Activated CD8-positive, alpha-beta T cell treated with anti-CD3 and anti-CD28 coated beads for 36 hours (primary cell): ENCODE measurements around the gene TCP11. TPM values are rescaled to one million over a fixed set of nuclear protein-coding genes. Genes with fewer than 3 reads are reported as not detected.

Experiments
- ATAC-seq: fragments of 200-7000 bp; cut with Tn5 transposase; one replicate; pipeline ENCODE4 v1.10.0; 2021; ENCODE audit warnings: mild to moderate bottlenecking, moderate library complexity
- CTCF ChIA-PET: fragments of 350-600 bp; sonication (Branson Sonifier 250); formaldehyde crosslinking; loops from one replicate; lab custom pipeline; 2021; ENCODE audit warnings: antibody characterized with exemption; lab: Charles Lee
- POLR2A ChIA-PET: fragments of 350-600 bp; sonication (Branson Sonifier 250); formaldehyde crosslinking; loops from one replicate; lab custom pipeline; 2021; ENCODE audit warnings: antibody characterized with exemption; lab: Charles Lee
- DNase-seq: peaks from one replicate; pipeline ENCODE4 v3.0.0-alpha.2; 2020
- H3K27ac Mint-ChIP-seq: one replicate; pipeline ENCODE4 v1.8.0; 2021; ENCODE audit warnings: mild to moderate bottlenecking, mixed read lengths
- H3K27me3 Mint-ChIP-seq: one replicate; pipeline ENCODE4 v1.8.0; 2021; ENCODE audit warnings: mixed read lengths
- H3K36me3 Mint-ChIP-seq: one replicate; pipeline ENCODE4 v1.8.0; 2021; ENCODE audit warnings: low read depth, mixed read lengths
- H3K4me1 Mint-ChIP-seq: one replicate; pipeline ENCODE4 v1.8.0; 2021; ENCODE audit warnings: low read depth, mixed read lengths
- H3K4me3 Mint-ChIP-seq: one replicate; pipeline ENCODE4 v1.8.0; 2021; ENCODE audit warnings: mild to moderate bottlenecking, moderate library complexity, mixed read lengths
- H3K9me3 Mint-ChIP-seq: one replicate; pipeline ENCODE4 v1.8.0; 2021; ENCODE audit warnings: mixed read lengths
- intact Hi-C: fragments of 100-400 bp; cut with micrococcal nuclease; formaldehyde crosslinking; loops from one replicate; pipeline ENCODE4 v1.10.0; 2022
- total RNA-seq, 2 experiments: library from RNA; stranded (reverse); gene quantifications; one replicate each; pipeline ENCODE4 v1.2.3, GENCODE V29; 2021
- TF ChIP-seq, protein P1 (sequence below): fragments of 200-600 bp; IDR thresholded peaks from one replicate; pipeline ENCODE4 v1.8.0; 2022; ENCODE audit warnings: antibody characterized with exemption, mild to moderate bottlenecking

Gene TCP11
- total RNA-seq, 2 experiments from 2014 or later = not detected

DNA sequence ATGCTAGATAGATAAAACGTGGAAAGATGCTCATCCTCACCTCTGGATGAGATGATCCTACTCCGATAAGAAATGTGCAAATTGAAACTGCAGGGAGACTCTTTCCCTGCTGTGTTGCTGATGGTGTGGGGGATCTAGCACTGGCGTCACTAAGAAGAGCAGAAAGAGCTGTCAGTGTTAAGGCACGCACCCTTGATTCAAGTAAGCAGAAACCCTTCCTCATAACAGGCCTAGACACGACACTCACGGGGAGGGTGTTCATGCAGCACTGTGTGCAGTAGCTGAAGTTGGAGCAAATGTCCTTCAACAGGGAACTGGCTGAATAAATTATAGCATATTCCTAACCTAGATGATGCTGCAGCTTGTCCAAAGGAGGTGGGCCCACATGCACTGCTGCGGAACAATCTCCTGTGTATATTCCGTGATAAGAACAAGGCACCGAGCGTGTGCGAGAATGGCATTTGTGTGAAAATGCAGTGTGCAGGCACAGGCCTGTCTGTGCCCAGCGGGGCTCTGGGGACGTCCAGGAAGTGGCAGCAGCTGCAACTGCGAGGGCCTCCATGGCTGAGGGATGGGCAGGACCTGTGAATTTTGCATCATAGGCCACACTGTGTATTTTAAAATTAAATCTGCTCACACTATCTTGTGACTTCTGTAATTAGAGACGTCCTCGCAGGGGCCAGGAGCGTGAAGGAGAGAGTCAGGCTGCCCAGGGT, 64.0 kb downstream of the TCP11 start:
- Mint-ChIP-seq H3K27ac (no peak overlapping the region), H3K36me3 (no peaks in the 10 kb centered on the region)

DNA sequence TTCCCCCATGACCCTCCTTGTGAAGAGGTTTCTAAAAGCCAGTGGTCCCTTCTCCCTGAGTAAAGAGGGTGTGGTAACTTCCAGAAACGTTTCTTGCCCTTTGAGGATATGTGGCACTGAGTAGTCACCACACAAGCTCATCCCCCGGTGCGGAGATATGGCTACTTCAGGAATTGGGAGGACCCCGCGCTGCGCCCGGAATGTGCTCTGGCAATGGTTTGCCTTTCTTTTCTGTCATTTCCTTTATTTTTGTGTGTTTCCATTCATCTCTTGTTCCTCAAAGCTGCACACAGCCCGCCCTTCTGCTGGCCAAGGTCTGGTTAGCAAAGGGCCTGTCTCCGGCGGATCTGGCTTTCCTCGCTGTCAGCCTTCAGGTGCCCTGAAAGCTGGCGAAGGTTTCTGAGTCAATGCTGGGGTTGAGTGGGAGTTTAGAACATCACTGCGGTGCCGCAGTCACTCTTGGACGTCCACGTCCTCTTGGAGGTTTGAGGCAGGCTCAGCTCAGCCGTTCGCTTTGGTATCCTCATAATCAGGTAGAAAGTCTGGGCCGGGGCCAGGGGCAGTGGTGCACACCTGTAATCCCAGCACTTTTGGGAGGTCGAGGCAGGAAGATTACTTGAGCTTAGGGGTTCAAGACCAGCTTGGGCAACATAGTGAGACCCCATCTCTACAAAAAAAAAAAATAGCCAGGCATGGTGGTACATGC, 67.2 kb downstream of the TCP11 start:
- intact Hi-C loops = no loop called here
- DNase-seq = no peak
- Mint-ChIP-seq H3K4me1 (no peaks in the 10 kb centered on the region), H3K27ac (no peak overlapping the region), H3K36me3 (no peaks in the 10 kb centered on the region), H3K27me3 (no peaks in the 10 kb centered on the region), H3K9me3 (no peaks in the 10 kb centered on the region), H3K4me3 (no peak overlapping the region)
- POLR2A ChIA-PET = no interaction called here
- CTCF ChIA-PET = interaction anchor here (1.2 to 1.7 kb wide), 2 partner anchors 87 to 167 kb away, joined by 3 to 5 read pairs; no protein-coding TSS in a partner anchor
- ATAC-seq = no peak
- TF ChIP-seq, protein P1, sequence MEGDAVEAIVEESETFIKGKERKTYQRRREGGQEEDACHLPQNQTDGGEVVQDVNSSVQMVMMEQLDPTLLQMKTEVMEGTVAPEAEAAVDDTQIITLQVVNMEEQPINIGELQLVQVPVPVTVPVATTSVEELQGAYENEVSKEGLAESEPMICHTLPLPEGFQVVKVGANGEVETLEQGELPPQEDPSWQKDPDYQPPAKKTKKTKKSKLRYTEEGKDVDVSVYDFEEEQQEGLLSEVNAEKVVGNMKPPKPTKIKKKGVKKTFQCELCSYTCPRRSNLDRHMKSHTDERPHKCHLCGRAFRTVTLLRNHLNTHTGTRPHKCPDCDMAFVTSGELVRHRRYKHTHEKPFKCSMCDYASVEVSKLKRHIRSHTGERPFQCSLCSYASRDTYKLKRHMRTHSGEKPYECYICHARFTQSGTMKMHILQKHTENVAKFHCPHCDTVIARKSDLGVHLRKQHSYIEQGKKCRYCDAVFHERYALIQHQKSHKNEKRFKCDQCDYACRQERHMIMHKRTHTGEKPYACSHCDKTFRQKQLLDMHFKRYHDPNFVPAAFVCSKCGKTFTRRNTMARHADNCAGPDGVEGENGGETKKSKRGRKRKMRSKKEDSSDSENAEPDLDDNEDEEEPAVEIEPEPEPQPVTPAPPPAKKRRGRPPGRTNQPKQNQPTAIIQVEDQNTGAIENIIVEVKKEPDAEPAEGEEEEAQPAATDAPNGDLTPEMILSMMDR = no peak

More for the DNA sequence above, 64.0 kb downstream of the TCP11 start:
- no peak for DNase-seq
- CTCF ChIA-PET = no interaction called here
- Mint-ChIP-seq H3K4me1 (no peaks in the 10 kb centered on the region), H3K4me3 (no peak overlapping the region), H3K27me3 (no peaks in the 10 kb centered on the region), H3K9me3 (no peaks in the 10 kb centered on the region)
- no peak for ATAC-seq
- TF ChIP-seq, protein P1 = no peak
- intact Hi-C loops = no loop called here
- POLR2A ChIA-PET = no interaction called here

DNA sequence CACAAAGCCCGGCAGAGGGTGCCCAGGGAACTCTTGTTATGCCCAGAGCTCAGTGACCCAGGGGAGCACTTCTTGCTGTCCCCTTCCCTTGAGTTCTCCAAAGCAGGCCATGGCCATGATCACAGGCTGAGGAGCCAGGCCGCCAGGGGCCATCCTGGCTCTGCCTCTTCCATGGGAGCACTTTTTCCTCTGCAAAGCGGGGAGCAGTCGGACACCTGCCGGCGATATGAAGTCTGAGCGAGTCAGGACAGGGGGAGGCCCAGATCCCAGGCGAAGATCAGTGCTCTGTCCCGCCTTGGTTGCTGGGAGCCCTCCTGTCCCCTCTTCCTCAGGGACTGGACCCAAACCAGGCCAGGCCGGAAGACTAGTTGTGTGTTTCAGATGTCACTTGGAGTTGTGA, 67.9 kb downstream of the TCP11 start:
- POLR2A ChIA-PET = no interaction called here
- TF ChIP-seq, protein P1 = no peak
- no peaks in the 10 kb centered on the region for H3K4me1 Mint-ChIP-seq

DNA sequence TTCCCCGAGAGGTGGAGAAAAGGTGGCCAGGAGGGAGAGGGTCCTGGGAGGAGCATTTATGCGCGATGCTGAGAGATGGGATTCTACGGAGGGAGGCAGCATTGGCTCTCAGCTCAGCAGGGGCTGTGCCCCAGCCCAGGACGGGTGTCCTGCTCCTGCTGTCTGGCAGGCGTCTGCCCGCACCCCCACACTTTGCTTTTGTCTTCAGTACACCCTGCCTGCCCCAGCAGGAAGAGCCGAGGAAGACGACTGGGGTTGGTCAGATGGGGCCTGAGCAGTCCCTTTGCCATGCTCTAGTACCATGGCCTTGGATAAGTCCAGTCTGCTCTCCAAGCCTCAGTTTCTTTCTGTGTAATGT, 68.5 kb downstream of the TCP11 start:
- Mint-ChIP-seq H3K36me3 (no peaks in the 10 kb centered on the region), H3K4me1 (no peaks in the 10 kb centered on the region), H3K27me3 (no peaks in the 10 kb centered on the region), H3K4me3 (no peak overlapping the region), H3K27ac (no peak overlapping the region), H3K9me3 (no peaks in the 10 kb centered on the region)
- DNase-seq (no peak), ATAC-seq (no peak)
- intact Hi-C loops = no loop called here
- ChIA-PET CTCF (interaction anchor here (1.7 kb wide), 1 partner anchor 86 kb away, joined by 5 read pairs; no protein-coding TSS in a partner anchor), POLR2A (no interaction called here)
- TF ChIP-seq, protein P1 = no peak

More for the DNA sequence above, 67.9 kb downstream of the TCP11 start:
- intact Hi-C loops = no loop called here
- Mint-ChIP-seq H3K4me3 (no peak overlapping the region), H3K36me3 (no peaks in the 10 kb centered on the region), H3K27ac (no peak overlapping the region), H3K27me3 (no peaks in the 10 kb centered on the region), H3K9me3 (no peaks in the 10 kb centered on the region)
- DNase-seq (no peak), ATAC-seq (no peak)
- CTCF ChIA-PET = interaction anchor here (1.2 to 1.7 kb wide), 2 partner anchors 86 to 167 kb away, joined by 3 to 5 read pairs; no protein-coding TSS in a partner anchor

DNA sequence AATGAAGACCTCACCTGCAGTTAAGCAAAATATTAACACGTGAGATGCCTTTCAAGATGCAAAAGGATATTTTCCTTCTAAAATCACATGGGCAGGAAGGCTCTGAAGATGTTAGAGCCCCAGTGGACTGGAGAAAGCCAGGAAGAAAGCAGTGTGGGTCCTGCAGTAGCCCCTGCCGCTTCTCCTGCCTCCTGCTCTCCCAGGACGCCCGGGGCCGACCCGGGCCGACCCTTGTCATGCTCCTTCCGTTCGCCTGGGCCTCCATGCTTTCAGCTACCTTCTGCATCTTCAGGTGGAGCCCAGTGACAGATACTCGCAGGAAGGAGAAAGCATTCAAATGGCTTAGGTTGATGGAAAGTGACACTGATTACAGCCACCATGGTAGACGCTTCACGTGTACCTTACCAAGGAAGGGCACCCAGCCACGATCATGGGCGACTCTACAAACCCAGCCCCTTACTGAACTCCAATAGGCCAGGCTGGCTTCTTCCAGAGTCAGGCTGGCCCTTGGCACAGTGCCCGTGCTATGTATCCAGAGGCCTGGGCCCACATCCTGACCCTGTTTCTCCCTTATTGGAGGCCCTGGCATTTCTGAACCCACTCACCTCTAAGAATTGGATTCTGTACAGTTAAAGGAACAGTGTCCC, 69.0 kb downstream of the TCP11 start:
- no peak for DNase-seq
- no peak for ATAC-seq
- Mint-ChIP-seq H3K27me3 (no peaks in the 10 kb centered on the region), H3K4me3 (no peak overlapping the region), H3K4me1 (no peaks in the 10 kb centered on the region), H3K36me3 (no peaks in the 10 kb centered on the region), H3K9me3 (no peaks in the 10 kb centered on the region), H3K27ac (no peak overlapping the region)
- intact Hi-C loops = no loop called here
- ChIA-PET CTCF (no interaction called here), POLR2A (no interaction called here)
- TF ChIP-seq, protein P1 = no peak
